Neural cell (in vitro differentiated cells): ENCODE data around the gene TSGA10.
"Not testable (repeated sequence)": the region's sequence is repeated elsewhere in the genome, so short reads cannot be mapped to it uniquely, and the experiment has no call there.

Source experiments
- CTCF ChIP-seq: fragments of 450-650 bp; IDR thresholded peaks from 2 replicates; pipeline ENCODE4 v1.5.1; 2014; ENCODE audit warnings: antibody characterized with exemption, mild to moderate bottlenecking, moderate library complexity; ENCODE audit not compliant: poor library complexity, severe bottlenecking
- EP300 ChIP-seq: fragments of 450-650 bp; conservative IDR thresholded peaks from 2 replicates; pipeline ENCODE4 v1.6.1; 2014; ENCODE audit warnings: antibody characterized with exemption, mild to moderate bottlenecking, moderate library complexity; ENCODE audit not compliant: poor library complexity, severe bottlenecking
- EZH2 ChIP-seq: fragments of 200-600, 300-800 bp; shearing (Covaris generic), sonication (generic); IDR thresholded peaks from 2 replicates; pipeline ENCODE4 v1.6.1; 2014; ENCODE audit warnings: antibody characterized with exemption, low read length, borderline replicate concordance, mild to moderate bottlenecking; ENCODE audit not compliant: insufficient read depth, poor library complexity, severe bottlenecking
- POLR2AphosphoS5 ChIP-seq: IDR thresholded peaks from 2 replicates; pipeline ENCODE4 v1.6.1; 2012
- RAD21 ChIP-seq: fragments of 450-650 bp; conservative IDR thresholded peaks from 2 replicates; pipeline ENCODE4 v1.6.1; 2014; ENCODE audit warnings: antibody characterized with exemption, mild to moderate bottlenecking, moderate library complexity
- SMC3 ChIP-seq: fragments of 450-650 bp; conservative IDR thresholded peaks from 2 replicates; pipeline ENCODE4 v1.6.1; 2014; ENCODE audit warnings: antibody characterized with exemption, mild to moderate bottlenecking, moderate library complexity; ENCODE audit not compliant: poor library complexity

- not testable (repeated sequence) for TF ChIP-seq CTCF, POLR2AphosphoS5, EP300, EZH2, SMC3, RAD21
Measured at GRCh38 chr2:99049187-99049586, 105.6 kb downstream of the TSGA10 start.
